Cerebellar cortex (tissue), 1 donor: ENCODE measurements around the gene PTPRF.

Source experiments
- DNase-seq: peaks from one replicate; pipeline ENCODE4 v3.0.0-alpha.2; 2015; ENCODE audit warnings: low spot score

Gene PTPRF

DNA sequence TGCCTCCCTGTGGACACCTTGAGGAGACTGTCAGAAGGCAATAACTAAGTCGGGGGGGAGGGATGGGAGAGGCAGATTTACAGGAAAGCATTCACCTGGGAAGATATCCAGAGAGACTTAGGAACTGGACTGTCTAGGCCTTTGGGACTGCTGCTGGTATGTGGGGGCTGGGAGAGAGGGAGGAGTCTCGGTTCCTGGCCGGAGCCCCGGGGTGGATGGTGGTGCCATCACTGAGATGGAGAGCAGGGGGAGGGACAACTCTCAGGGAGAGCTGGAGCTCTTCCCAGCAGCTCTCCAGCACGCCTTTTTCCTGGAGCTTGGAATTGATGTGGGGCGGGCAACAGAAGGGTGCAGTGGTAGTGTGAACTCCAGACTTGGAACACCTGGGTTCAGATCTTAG lies 22.1 kb downstream of the PTPRF start:
- DNase-seq, result no peak

- DNase-seq, result peak; percentile 42
Measured at GRCh38 chr1:43554444-43554992, 23.8 kb downstream of the PTPRF start.

DNA sequence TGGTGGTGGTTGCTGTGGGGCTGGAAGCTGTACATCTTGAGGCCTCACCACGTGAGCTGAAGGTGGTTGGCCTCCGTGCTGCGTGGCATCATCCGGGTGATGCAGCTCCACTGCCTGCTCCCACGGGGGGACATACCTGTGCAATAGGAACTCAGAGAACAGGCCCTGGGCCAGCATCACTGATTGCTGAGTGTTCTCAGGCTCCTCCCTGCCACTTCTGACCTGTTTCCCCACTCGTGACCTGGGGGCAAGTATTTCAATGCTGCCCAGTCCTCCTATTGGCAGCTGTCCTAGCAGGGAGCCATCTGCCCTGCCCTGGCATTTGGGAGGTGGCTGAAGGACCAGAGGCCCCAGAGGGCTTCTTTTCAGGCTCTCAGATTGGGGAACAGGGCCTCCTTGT lies 26.1 kb downstream of the PTPRF start:
- no peak for DNase-seq

DNA sequence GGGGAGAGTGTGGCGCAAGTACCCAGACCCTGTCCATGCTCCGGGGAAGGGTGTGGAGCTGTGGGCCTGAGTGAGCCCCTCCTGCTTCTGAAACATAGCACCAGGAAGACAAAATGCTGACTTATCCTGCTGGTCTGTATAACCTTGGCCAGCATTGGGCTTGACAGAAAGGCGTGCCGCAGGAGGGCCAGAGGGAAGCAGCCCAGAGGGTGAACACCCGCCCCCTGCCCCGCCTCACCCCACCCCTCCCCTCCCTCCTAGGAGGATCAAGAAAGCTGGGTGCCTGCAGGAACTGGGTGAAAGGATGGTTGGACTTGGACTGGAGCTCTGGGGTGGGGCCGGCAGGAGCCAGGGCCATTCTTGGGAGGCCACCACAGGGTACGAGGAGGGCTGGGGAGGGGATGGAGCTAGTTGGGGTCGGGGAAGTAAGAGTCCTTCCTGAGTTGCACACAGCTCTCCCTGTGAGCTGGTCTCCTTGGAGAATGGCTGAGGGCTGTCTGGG lies 27.1 kb downstream of the PTPRF start:
- no peak for DNase-seq

- DNase-seq, result no peak
Measured at GRCh38 chr1:43558346-43558841, 27.7 kb downstream of the PTPRF start.

DNA sequence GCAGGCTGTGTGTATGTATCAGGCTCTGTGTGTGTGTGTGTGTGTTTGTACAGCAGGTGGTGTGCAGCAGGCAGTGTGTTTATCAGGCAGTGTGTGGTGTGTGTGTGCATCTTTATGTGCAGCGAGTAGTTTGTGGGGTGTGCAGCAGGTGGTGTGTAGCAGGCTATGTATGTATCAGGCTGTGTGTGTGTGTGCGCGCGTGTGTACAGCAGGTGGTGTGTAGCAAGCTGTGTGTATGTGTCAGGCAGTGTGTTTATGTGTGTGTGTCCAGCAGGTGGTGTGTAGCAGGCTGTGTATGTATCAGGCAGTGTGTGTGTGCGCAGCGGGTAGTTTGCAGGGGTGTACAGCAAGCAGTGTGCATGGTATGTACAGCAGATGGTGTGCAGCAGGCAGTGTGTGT lies 29.0 kb downstream of the PTPRF start:
- DNase-seq, result no peak

DNA sequence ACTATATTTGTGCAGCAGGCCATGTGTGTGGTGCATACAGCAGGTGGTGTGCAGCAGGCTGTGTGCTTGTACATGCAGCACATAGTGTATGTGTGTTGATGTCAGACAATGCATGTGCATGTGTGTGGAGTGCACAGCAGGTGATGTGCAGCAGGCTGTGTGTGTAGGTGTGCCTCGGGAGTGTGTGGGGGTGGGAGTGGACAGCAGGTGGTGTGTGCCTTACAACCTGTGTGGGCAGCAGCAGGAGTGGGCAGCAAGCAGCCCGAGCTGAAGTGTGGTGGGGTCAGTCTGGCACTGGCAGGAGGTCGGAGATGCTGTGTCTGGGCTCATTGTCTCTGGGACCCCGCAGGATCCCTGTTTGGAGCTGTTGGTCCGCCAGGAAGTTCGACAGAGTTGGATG lies 29.6 kb downstream of the PTPRF start:
- no peak for DNase-seq

GRCh38 chr1:43563876-43564539 lies 33.3 kb downstream of the PTPRF start:
- peak; percentile 55 for DNase-seq

- no peak for DNase-seq
Measured at GRCh38 chr1:43564551-43565348, 34.1 kb downstream of the PTPRF start.

DNA sequence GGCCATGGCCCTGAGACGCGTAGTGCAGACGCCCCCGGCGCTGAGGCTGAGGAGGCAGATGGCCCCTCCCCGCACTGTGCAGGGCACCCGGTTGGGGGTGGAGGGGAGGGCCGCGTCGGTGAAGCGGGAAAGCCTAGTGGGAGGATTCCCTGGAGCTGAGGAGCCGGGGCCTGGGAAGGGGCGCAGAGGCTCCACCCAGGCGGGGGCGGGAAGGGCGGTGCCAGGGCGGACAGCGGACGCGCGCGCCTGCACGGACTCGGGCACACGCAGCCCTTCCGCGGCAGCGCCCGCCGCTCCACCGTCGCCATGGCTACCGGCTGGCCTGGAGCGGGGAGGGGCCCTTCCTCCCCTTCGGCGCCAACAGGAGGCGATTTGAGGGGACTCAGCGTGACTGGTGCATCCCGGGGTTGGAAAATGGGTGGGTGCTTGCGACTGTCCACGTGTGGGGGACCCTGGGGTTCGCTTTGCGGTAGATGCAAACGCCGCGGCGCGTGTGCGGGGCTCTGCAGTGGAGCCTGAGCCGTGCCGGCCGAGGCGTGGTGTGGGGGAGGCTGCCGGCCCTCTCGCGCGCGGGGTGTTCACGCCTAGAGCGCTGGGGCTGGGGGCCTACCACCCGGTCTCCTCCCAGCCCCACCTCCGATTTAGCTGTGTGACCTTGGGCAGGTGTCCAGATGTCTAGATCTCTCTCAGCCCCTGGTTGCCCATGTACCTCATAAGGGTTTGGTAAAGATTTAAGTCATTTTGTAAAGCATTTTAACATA lies 35.1 kb downstream of the PTPRF start:
- peak; percentile 42 for DNase-seq

DNA sequence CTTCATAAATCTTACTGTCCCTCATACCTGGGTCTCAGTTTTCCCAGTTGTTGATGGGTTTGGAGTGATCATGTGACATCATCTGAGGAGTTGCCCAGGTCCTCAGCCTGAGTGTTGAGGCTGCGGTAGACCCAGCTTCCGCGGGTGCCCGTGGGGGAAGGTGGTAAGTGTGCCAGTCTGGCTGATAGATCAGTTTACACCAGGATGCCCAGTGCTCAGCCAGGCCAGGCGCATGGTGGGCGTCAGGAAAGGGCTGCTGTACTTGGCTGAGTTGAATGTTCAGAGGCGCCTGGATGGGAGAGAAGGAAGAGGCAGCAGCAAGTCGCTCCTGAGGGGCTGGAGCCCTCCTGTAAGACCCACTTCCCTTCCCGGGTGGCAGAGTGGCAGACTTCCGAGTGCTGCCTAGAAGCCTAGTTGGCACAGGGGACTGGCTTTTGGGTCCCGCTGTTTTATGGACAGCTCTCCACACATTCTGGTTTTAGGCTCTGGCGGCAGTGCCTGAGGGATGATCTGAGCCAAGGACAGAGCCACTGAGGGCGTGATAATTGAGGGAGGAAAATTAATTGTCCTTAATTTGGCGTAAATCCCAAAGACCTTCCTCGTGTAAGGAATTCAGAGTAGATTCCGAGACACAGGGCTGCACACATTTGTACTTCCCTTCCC lies 35.8 kb downstream of the PTPRF start:
- DNase-seq, result peak; percentile 82

GRCh38 chr1:43569175-43569574 lies 38.5 kb downstream of the PTPRF start:
- no peak for DNase-seq

DNA sequence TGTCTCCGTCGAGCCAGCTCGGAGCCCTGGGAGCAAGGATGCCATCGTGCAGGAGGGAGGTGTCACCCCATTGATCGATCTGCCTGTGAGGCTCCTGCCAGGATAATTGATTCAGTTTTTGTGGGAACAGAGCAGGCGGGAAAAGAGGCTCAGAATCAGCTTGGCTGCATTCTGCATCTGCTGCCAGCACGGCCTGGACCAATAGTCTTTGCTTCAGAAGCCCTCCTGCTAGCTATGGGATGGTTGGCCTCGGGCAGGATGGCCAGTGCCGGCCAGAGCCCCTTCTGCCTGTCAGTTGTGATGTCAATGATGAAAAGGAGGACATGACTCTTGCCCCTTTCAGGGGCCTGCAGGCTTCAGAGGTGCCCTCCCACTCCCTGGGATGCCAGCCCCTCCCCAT lies 39.6 kb downstream of the PTPRF start:
- no peak for DNase-seq

DNA sequence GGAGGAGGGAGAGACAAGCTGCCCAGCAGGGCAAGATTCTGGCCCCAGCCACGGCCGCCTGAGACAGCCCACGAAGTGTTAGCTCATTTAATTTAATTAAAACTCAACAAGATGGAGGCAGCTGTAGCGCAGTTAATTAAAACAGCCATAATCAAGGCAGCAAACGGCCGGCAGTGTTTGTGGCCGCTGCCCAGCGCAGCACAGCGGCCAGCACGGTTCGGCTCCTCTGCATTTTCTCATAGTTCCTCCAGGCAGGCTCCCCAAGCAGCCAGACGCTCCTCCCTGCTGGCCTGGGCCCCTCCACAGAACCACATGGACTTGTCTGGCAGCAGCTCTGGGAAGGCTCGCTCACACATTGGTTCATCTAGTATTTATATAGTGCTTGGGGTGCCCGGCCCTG lies 40.0 kb downstream of the PTPRF start:
- no peak for DNase-seq

DNA sequence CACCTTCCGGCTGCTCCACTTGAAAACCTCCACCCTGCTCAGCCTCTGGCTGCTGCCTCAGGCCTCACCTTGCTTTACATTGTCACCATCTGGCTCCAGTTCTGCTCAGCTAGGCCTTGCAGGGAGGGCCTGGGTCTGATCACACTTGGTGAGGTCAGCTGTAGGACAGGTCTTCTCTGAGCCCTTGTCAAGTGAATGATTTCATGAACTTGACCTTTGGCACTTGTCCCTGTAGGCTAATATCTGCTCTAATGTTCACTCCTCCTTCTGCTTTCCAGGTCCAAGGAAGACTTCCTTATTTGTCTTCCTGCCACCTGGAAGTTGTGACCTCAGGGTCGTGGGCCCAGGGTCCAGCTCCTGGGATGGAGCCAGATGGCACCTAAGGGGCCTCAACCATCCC lies 41.4 kb downstream of the PTPRF start:
- DNase-seq, result no peak

GRCh38 chr1:43572538-43572937 lies 41.9 kb downstream of the PTPRF start:
- DNase-seq, result no peak

- DNase-seq, result peak; percentile 81
Measured at GRCh38 chr1:43573066-43573800, 42.5 kb downstream of the PTPRF start.

DNA sequence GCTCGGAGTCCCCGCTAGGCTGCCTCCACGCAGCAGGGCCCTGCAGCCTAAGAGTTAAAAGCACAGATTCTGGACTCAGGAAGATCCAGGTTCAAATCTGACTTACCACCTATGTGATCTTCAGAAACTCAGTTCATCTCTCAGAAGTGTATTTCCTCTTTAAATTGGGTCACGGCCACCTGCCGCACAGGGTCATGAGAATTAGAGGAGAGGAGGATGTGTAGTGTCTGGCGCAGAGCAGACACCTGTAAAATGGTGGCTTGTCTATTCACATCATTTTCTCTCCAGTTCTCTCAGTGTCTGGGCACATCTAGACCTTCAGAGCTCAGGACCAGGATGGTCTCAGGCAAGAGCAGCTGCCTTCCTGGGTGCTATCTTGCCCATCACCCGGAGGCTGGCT lies 45.8 kb downstream of the PTPRF start:
- DNase-seq, result no peak

GRCh38 chr1:43577655-43578542 lies 47.2 kb downstream of the PTPRF start:
- no peak for DNase-seq

DNA sequence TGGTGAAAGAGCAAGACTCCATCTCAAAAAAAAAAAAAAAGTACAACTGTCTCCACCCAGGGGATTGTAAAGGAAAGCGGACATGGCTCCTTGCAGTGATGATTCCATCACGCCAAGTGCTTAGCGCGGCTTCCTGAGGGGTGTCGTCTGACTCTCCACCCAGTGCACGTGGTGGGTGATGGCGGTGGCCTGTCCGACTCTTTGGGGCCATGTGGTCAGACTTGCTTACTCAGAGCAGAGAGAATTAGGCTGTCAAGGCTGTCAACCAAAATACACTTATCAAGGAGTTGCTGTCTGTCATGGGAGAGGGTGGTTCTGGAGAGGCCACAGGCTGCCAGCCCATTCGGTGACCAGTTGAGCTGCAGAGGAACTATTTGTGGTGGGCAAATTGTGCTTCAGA lies 49.4 kb downstream of the PTPRF start:
- no peak for DNase-seq
